Endothelial cell of umbilical vein (primary cell): ENCODE data around the gene CDH19.

ENCODE experiments used
- EZH2 ChIP-seq: IDR thresholded peaks from 2 replicates; pipeline ENCODE4 v1.6.1; 2012; ENCODE audit warnings: borderline replicate concordance, low read depth, mild to moderate bottlenecking, moderate library complexity, low read length, inconsistent platforms; ENCODE audit not compliant: severe bottlenecking
- FOS ChIP-seq: IDR thresholded peaks from 2 replicates; pipeline ENCODE4 v1.6.1; 2011; ENCODE audit warnings: mild to moderate bottlenecking, low read length, moderate library complexity, borderline replicate concordance; ENCODE audit not compliant: insufficient read depth
- POLR2AphosphoS5 ChIP-seq: IDR thresholded peaks from 2 replicates; pipeline ENCODE4 v1.6.1; 2012; ENCODE audit warnings: low read depth, mild to moderate bottlenecking, control low read depth, low read length, moderate library complexity; ENCODE audit not compliant: insufficient read depth
- TF ChIP-seq, protein P1 (sequence below), 2 donors: IDR thresholded peaks; 1 replicate in 1 of 2; 2 replicates in 1 of 2; pipeline ENCODE4 v1.5.1; 2011; ENCODE audit warnings: low read length in 2 of 2, mild to moderate bottlenecking in 2 of 2, moderate library complexity in 2 of 2, control low read depth in 1 of 2, inconsistent platforms in 1 of 2, low read depth in 1 of 2; ENCODE audit not compliant: insufficient read depth in 1 of 2; ENCODE audit errors: extremely low read depth in 1 of 2
- TF ChIP-seq, protein P2 (sequence below): IDR thresholded peaks from 2 replicates; pipeline ENCODE4 v1.6.1; 2011; ENCODE audit not compliant: insufficient read depth, insufficient read length

DNA sequence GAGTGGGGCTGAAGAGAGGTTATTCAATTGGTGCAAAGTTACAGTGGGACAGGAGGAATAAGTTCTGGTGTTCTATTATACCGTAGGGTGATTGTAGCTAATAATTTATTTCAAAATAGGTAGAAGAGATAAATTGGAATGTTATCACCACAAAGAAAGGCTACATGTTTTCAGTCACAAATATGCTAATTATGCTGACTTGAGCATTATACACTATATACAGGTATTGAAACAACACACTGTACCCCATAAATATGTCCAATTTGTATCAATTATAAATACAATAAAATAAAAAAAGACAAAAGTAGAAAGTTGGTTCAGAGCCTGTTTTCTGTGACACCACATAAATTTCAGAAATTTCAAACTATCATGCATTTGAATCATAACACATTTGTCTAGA, 97.7 kb downstream of the CDH19 start:
- TF ChIP-seq EZH2 (no peak), FOS (no peak), POLR2AphosphoS5 (no peak)
- TF ChIP-seq, protein P1, sequence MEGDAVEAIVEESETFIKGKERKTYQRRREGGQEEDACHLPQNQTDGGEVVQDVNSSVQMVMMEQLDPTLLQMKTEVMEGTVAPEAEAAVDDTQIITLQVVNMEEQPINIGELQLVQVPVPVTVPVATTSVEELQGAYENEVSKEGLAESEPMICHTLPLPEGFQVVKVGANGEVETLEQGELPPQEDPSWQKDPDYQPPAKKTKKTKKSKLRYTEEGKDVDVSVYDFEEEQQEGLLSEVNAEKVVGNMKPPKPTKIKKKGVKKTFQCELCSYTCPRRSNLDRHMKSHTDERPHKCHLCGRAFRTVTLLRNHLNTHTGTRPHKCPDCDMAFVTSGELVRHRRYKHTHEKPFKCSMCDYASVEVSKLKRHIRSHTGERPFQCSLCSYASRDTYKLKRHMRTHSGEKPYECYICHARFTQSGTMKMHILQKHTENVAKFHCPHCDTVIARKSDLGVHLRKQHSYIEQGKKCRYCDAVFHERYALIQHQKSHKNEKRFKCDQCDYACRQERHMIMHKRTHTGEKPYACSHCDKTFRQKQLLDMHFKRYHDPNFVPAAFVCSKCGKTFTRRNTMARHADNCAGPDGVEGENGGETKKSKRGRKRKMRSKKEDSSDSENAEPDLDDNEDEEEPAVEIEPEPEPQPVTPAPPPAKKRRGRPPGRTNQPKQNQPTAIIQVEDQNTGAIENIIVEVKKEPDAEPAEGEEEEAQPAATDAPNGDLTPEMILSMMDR (IDR thresholded peaks at IDR 0.05; ENCODE audit: extremely low read depth in 1 of 2, insufficient read depth in 1 of 2, low read depth in 1 of 2, low read length in 2 of 2): no peak
- TF ChIP-seq, protein P2, sequence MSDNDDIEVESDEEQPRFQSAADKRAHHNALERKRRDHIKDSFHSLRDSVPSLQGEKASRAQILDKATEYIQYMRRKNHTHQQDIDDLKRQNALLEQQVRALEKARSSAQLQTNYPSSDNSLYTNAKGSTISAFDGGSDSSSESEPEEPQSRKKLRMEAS: no peak
